K562 (cell line): ENCODE results near the gene SLC23A2.

Experiments
- CTCF ChIP-seq, 3 experiments: IDR thresholded peaks in 2 of 3; conservative IDR thresholded peaks in 1 of 3; 2 replicates each; pipeline ENCODE4 v1.5.1; 2011 to 2012; ENCODE audit warnings: low read length in 3 of 3, mild to moderate bottlenecking in 3 of 3, control low read depth in 2 of 3, improper control_type of control experiment in 1 of 3, inconsistent platforms in 1 of 3, low read depth in 1 of 3, mixed read lengths in 1 of 3, moderate library complexity in 1 of 3; ENCODE audit not compliant: insufficient read depth in 2 of 3
- POLR2AphosphoS2 ChIP-seq: IDR thresholded peaks from 2 replicates; pipeline ENCODE4 v1.6.1; 2012; ENCODE audit warnings: low read length, improper control_type of control experiment
- YY1 ChIP-seq, 3 experiments: IDR thresholded peaks; 2 replicates each; pipeline ENCODE4 v1.6.1; 2011; ENCODE audit warnings: low read length in 2 of 3, mild to moderate bottlenecking in 2 of 3, moderate library complexity in 2 of 3, borderline replicate concordance in 1 of 3, control low read depth in 1 of 3, low read depth in 1 of 3; ENCODE audit not compliant: insufficient read depth in 3 of 3, insufficient replicate concordance in 2 of 3, control insufficient read depth in 1 of 3, insufficient read length in 1 of 3; ENCODE audit errors: extremely low read depth in 1 of 3
- ZNF79 ChIP-seq: fragments of 250-450 bp; sonication (Bioruptor Pico); IDR thresholded peaks from 2 replicates; pipeline ENCODE4 v1.4.0; 2020; ENCODE audit warnings: low read depth, mild to moderate bottlenecking, moderate library complexity

GRCh38 chr20:4870906-4871305 is 130.4 kb downstream of the SLC23A2 start:
- TF ChIP-seq YY1 (IDR thresholded peaks at IDR 0.05; ENCODE audit: borderline replicate concordance in 1 of 3, control insufficient read depth in 1 of 3, extremely low read depth in 1 of 3, insufficient read depth in 3 of 3, insufficient read length in 1 of 3, insufficient replicate concordance in 2 of 3, low read depth in 1 of 3, low read length in 2 of 3) (no peak), POLR2AphosphoS2 (no peak), CTCF (IDR thresholded peaks at IDR 0.05 in 2 of 3, conservative IDR thresholded peaks at IDR 0.05 in 1 of 3; ENCODE audit: insufficient read depth in 2 of 3, low read depth in 1 of 3, low read length in 3 of 3) (no peak), ZNF79 (no peak)
